K562 (cell line): ENCODE measurements around the gene NUDT21. TPM values are rescaled to one million over a fixed set of nuclear protein-coding genes. Genes with fewer than 3 reads are reported as not detected.

Experiments
- CBFA2T3 ChIP-seq: fragments of 450-650 bp; IDR thresholded peaks from 2 replicates; pipeline ENCODE4 v1.6.1; 2017
- CREB3 ChIP-seq: fragments of 450-650 bp; conservative IDR thresholded peaks from 2 replicates; pipeline ENCODE4 v1.6.1; 2016; ENCODE audit warnings: missing genetic modification characterization, low read depth, mild to moderate bottlenecking, missing compliant biosample characterization, moderate library complexity
- ETV5 ChIP-seq: sonication (generic); formaldehyde crosslinking; IDR thresholded peaks from 2 replicates; pipeline ENCODE4 v1.4.0; 2020; ENCODE audit warnings: low read depth, mild to moderate bottlenecking, missing genetic modification reagents
- GABPB1 ChIP-seq: sonication (generic); formaldehyde crosslinking; IDR thresholded peaks from 2 replicates; pipeline ENCODE4 v1.8.0; 2022; ENCODE audit warnings: mild to moderate bottlenecking, missing genetic modification reagents
- HDAC2 ChIP-seq: fragments of 450-650 bp; IDR thresholded peaks from 2 replicates; pipeline ENCODE4 v1.6.1; 2016; ENCODE audit warnings: mild to moderate bottlenecking
- HDAC3 ChIP-seq: fragments of 450-650 bp; IDR thresholded peaks from 2 replicates; pipeline ENCODE4 v1.6.1; 2018; ENCODE audit warnings: borderline replicate concordance, mild to moderate bottlenecking, moderate library complexity; ENCODE audit not compliant: partially characterized antibody
- HMGN3 ChIP-seq: IDR thresholded peaks from 2 replicates; pipeline ENCODE4 v1.6.1; 2011; ENCODE audit warnings: borderline replicate concordance, low read depth, mild to moderate bottlenecking, mixed read lengths, low read length; ENCODE audit not compliant: insufficient read length; ENCODE audit errors: extremely low read depth
- KDM4B ChIP-seq, 2 experiments: fragments of 450-650 bp in 1 of 2; sonication (generic) in 1 of 2; IDR thresholded peaks; 2 replicates each; pipeline ENCODE4 v1.6.1; 2016 to 2017; ENCODE audit warnings: borderline replicate concordance in 2 of 2, antibody characterized with exemption in 1 of 2, low read depth in 1 of 2, mild to moderate bottlenecking in 1 of 2
- KLF16 ChIP-seq: IDR thresholded peaks from 2 replicates; pipeline ENCODE4 v1.6.1; 2016; ENCODE audit warnings: antibody characterized with exemption
- MEIS2 ChIP-seq: fragments of 450-650 bp; IDR thresholded peaks from 2 replicates; pipeline ENCODE4 v1.6.1; 2014; ENCODE audit warnings: mild to moderate bottlenecking; ENCODE audit not compliant: partially characterized antibody
- MTA3 ChIP-seq: fragments of 450-650 bp; formaldehyde crosslinking; IDR thresholded peaks from 2 replicates; pipeline ENCODE4 v1.6.1; 2017; ENCODE audit warnings: mild to moderate bottlenecking, borderline replicate concordance
- MYNN ChIP-seq, 2 experiments: sonication (generic); formaldehyde crosslinking in 1 of 2; IDR thresholded peaks; 2 replicates each; pipeline versions ENCODE4 v1.5.0 to v1.6.1; 2016 to 2020; ENCODE audit warnings: antibody characterized with exemption in 1 of 2, missing genetic modification reagents in 1 of 2
- NRF1 ChIP-seq, 2 experiments: fragments of 450-650 bp; IDR thresholded peaks in 1 of 2; conservative IDR thresholded peaks in 1 of 2; 2 replicates each; pipeline ENCODE4 v1.6.1; 2014; ENCODE audit warnings: mild to moderate bottlenecking in 2 of 2
- PML ChIP-seq: IDR thresholded peaks from 2 replicates; pipeline ENCODE4 v1.6.1; 2012; ENCODE audit warnings: low read length, inconsistent platforms
- PRDM10 ChIP-seq: fragments of 450-650 bp; IDR thresholded peaks from 2 replicates; pipeline ENCODE4 v1.6.1; 2018; ENCODE audit not compliant: partially characterized antibody
- RCOR1 ChIP-seq, 2 experiments: IDR thresholded peaks; 2 replicates each; pipeline ENCODE4 v1.6.1; 2012; ENCODE audit warnings: low read depth in 2 of 2, low read length in 2 of 2, borderline replicate concordance in 1 of 2, improper control_type of control experiment in 1 of 2
- SRF ChIP-seq, 2 experiments: fragments of 250-450, 450-650 bp in 1 of 2; sonication (Bioruptor Pico) in 1 of 2; sonication (generic) in 1 of 2; formaldehyde crosslinking; IDR thresholded peaks; 2 replicates each; pipeline versions ENCODE4 v1.5.0 to v1.5.1; 2020 to 2022; ENCODE audit warnings: mild to moderate bottlenecking in 1 of 2, missing genetic modification reagents in 1 of 2
- ZBTB26 ChIP-seq: fragments of 450-650 bp; formaldehyde crosslinking; IDR thresholded peaks from 2 replicates; pipeline ENCODE4 v1.4.0; 2022; ENCODE audit warnings: missing genetic modification characterization
- polyA plus RNA-seq, 8 experiments: library from polyadenylated mRNA; depleted of rRNA in 4 of 8; stranded (reverse) in 5 of 8; unstranded in 3 of 8; fragments of >200 nt; fragmentation: Nextera tagmentation in 2 of 8; fragmentation: Illumina TruSeq in 1 of 8; extraction: Ambion mirVana in 2 of 8; extraction: Trizol in 1 of 8; gene quantifications; 2 replicates each; pipeline versions ENCODE4 v1.2.1 to v1.2.3, GENCODE V29; 2011 to 2014; ENCODE audit warnings: inconsistent platforms in 1 of 8, missing spikeins in 1 of 8
- total RNA-seq, 7 experiments: library from RNA; depleted of rRNA in 6 of 7; stranded (reverse); fragments of >200 nt in 6 of 7; fragmentation: Illumina TruSeq in 2 of 7; extraction: Trizol in 2 of 7; gene quantifications; 2 replicates each; pipeline versions ENCODE4 v1.2.1 to v1.2.3, GENCODE V29; 2011 to 2021; ENCODE audit warnings: low replicate concordance in 1 of 7
- TF ChIP-seq, protein P1 (sequence below), 2 experiments: IDR thresholded peaks; 2 replicates each; pipeline ENCODE4 v1.6.1; 2012; ENCODE audit warnings: improper control_type of control experiment in 2 of 2, low read depth in 2 of 2, low read length in 2 of 2, borderline replicate concordance in 1 of 2

Gene NUDT21
- total and polyA plus RNA-seq, 9 of the 15 experiments (the other 6 are each of a cell fraction or from before 2014, with no cell fraction given), result 62.4 to 218 (median 121) TPM

GRCh38 chr16:56414366-56414765 lies 36.8 kb downstream of the NUDT21 start (continued):
- TF ChIP-seq KDM4B (IDR thresholded peaks at IDR 0.05; ENCODE audit: borderline replicate concordance in 2 of 2, low read depth in 1 of 2) (no peak), PRDM10 (no peak), MEIS2 (no peak), KLF16 (peak; percentile 65; the same call in 1 of the 2 replicates), HMGN3 (peak; percentile 45), NRF1 (conservative IDR thresholded peaks at IDR 0.05 in 1 of 2, IDR thresholded peaks at IDR 0.05 in 1 of 2) (peak; percentile 69 to 71), CBFA2T3 (peak; percentile 93), SRF (CRISPR knock-in tag; IDR thresholded peaks at IDR 0.05) (no peak), MTA3 (peak; percentile 39; the same call in 1 of the 2 replicates), GABPB1 (no peak), ZBTB26 (CRISPR knock-in tag) (no peak), ETV5 (peak; percentile 87), HDAC2 (peak; percentile 74), HDAC3 (peak; percentile 30), RCOR1 (IDR thresholded peaks at IDR 0.05; ENCODE audit: borderline replicate concordance in 1 of 2, low read depth in 2 of 2, low read length in 2 of 2) (peak in 1 of 2 experiments; percentile 93; a peak in 3 of 4 replicates), MYNN (IDR thresholded peaks at IDR 0.05) (0 out of 2 replicates have a peak, but pooled peaks have one; percentile 25), MYNN (CRISPR knock-in tag; IDR thresholded peaks at IDR 0.05) (no peak), PML (0 out of 2 replicates have a peak, but pooled peaks have one; percentile 37), CREB3 (tag) (no peak)
- TF ChIP-seq, protein P1, sequence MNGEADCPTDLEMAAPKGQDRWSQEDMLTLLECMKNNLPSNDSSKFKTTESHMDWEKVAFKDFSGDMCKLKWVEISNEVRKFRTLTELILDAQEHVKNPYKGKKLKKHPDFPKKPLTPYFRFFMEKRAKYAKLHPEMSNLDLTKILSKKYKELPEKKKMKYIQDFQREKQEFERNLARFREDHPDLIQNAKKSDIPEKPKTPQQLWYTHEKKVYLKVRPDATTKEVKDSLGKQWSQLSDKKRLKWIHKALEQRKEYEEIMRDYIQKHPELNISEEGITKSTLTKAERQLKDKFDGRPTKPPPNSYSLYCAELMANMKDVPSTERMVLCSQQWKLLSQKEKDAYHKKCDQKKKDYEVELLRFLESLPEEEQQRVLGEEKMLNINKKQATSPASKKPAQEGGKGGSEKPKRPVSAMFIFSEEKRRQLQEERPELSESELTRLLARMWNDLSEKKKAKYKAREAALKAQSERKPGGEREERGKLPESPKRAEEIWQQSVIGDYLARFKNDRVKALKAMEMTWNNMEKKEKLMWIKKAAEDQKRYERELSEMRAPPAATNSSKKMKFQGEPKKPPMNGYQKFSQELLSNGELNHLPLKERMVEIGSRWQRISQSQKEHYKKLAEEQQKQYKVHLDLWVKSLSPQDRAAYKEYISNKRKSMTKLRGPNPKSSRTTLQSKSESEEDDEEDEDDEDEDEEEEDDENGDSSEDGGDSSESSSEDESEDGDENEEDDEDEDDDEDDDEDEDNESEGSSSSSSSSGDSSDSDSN (IDR thresholded peaks at IDR 0.05; ENCODE audit: borderline replicate concordance in 1 of 2, low read depth in 2 of 2, low read length in 2 of 2), result 0 out of 4 replicates have a peak, but pooled peaks have one; percentile 15 to 36
